ENCODE results near the gene EXD3.
"Not testable (repeated sequence)": the region's sequence is repeated elsewhere in the genome, so short reads cannot be mapped to it uniquely, and the experiment has no call there.

The EXD3 gene

DNA sequence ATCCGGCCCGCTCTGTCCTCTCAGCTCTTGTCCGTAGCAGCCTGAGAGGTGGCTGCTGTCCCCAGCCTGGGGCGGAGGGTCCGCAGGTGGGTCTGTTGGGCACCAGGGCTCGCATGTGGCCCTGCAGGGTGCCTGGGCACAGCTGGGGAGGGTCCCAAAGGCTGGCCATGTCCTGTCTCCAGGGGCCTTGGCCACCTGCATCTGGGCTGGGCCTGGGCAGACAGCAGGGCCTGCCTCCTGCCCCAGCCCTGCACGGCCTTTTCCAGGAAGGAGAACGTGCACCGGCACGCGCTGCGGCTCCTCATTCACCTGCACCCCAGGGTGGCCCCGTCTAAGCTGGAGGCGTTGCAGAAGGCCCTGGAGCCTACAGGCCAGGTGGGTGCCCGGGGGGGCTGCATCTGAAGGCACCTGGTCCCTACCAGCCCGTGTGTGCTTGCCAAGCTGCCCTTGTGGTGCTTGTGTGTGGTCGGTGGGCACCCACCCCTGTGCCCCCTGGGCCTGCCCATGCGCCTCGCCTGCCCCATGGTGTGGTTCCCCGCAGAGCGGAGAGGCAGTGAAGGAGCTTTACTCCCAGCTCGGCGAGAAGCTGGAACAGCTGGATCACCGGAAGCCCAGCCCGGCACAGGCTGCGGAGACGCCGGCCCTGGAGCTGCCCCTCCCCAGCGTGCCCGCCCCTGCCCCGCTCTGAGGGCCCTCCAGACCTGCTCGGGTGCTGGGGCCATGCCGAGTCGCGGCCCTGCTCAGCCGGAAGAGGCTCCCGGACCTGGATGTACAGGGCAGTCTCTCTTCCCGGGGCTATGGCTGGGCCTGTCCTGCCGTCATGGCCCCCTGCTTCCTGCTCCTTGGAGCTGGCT, 150.5 kb downstream of the EXD3 start:
- DNase-seq (ENCODE audit: low spot score) = no peak

DNA sequence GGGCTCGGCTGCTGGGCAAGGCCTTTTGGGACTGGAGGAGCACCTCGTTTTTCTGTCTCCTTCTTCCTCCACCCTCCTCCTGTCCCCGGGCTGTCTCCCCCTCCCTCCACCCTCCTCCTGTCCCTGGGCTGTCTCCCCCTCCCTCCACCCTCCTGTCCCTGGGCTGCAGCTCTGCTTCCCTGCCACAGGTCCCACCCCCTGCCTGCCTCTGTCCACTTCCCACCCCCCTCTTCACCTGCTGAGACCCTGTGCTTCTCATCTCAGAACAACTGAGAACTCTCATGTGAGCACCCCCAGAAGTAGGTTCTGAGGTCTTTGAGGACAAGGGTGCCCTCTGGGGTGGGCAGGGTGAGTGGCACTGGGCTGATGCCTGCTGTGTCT, 151.3 kb downstream of the EXD3 start:
- DNase-seq (ENCODE audit: low spot score) = no peak

DNA sequence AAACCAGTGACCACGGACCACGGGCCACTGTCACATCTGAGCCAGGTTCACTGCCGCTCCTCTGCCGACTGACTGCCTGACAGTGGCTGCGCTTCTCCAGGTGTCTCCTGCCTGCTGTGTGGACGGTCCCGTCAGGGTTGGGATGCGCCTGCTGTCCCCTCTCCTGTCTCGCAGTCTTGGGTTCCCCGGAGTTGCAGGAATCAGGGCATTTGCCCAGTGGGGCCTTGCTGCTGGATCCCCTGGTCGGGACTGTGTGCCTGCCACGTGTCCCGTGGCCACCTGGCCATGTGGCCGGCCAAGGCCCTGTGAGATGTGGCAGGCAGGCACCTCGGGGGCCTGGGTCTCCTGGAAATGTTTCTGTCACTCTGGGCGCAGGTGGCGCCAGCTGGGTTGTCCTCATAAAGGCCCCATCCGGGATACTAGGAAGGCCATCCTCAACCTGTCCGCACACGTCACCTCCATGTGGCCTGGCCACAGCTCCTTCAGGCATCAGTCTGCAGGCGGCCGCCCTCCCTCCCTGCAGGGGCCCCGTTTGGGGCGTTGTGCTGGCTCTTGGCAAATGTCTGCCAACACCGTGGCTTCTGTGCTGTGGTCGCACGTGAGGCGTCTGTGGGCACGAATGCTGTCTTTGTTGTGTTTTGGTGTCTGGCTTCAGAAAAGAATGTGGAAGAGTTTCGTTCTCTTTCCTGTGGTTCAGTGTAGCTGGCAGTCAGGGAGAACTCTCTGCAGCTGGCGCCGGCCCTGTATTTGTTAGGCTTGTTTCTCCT, 151.8 kb downstream of the EXD3 start:
- no peak for DNase-seq (ENCODE audit: low spot score)

- no peak for DNase-seq (ENCODE audit: low spot score)
These were observed 153.7 kb downstream of the EXD3 start for GRCh38 chr9:137269231-137269772.

GRCh38 chr9:137268538-137269201, 154.3 kb downstream of the EXD3 start:
- DNase-seq (ENCODE audit: low spot score) = no peak

DNA sequence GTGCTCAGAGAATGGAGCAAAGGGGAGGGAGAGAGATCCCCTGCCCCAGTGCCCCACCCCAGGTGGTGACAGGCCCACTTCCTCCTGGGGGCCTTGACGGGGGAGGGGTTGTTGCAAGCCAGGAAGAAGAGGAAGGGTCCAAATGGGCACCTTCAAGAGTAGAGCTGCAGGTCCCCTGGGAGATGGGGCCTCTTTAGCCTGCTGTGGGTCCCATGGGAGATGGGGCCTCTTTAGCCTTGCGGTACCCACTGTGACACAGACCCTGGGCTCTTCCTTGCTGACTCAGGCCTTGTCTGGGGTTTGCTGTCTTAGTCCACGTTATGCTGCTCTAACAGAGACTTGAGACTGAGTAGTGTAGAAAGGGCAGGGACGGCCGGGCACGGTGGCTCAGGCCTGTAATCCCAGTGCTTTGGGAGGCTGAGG, 155.0 kb downstream of the EXD3 start:
- DNase-seq (ENCODE audit: low spot score) = no peak

DNA sequence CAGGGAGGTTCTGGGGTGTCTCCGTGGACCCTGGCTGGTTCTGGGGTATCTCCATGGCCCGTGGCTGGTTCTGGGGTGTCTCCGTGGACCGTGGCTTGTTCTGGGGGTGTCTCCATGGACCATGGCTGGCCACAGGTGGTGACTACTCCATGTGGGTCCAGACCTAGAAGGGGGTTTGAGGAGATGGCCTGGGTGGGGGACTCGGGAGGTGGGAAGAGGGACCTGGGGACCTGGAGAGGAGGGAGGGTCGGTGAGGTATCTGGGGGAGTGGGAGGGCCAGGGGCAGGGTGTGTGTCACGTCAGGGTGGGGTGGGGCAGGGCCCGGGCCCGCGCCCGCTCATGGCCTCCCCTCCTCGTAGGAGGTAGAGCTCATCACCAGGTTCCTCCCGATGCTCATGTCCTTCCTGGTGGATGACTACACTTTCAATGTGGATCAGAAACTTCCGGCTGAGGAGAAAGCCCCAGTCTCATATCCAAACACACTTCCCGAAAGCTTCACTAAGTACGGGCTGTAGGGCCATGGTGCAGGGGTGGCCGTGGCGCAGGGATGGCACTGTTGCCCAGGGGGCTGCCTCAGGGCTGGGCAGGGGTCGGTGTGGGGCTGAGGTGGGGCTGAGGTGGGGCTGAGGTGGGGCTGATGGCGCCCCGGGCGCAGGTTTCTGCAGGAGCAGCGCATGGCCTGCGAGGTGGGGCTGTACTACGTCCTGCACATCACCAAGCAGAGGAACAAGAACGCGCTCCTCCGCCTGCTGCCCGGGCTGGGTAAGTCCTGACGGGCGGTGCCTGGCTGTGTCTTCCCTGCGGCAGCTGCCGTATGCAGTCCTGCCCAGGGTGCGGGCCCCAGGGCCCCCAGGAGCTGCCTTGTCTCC, 156.1 kb downstream of the EXD3 start:
- DNase-seq (ENCODE audit: low spot score) = no peak

DNA sequence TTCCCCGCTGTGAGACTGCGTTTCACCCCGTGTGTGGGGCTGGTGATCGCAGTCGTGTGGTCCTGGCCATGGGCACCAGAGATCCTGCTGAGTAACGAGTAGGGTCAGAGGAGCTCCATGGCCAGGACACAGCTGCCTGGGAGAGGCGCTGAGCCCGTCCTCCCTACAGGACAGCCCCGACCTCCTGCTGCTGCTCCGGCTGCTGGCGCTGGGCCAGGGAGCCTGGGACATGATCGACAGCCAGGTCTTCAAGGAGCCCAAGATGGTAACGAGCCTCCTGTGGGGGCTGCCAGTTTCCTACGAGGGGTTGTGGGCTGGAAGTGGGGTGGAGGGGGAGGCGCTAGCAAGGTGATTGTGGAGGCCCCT, 156.8 kb downstream of the EXD3 start:
- DNase-seq (ENCODE audit: low spot score) = no peak

GRCh38 chr9:137265496-137266161, 157.3 kb downstream of the EXD3 start:
- no peak for DNase-seq (ENCODE audit: low spot score)

GRCh38 chr9:137264067-137264466, 158.9 kb downstream of the EXD3 start:
- no peak for DNase-seq (ENCODE audit: low spot score)

DNA sequence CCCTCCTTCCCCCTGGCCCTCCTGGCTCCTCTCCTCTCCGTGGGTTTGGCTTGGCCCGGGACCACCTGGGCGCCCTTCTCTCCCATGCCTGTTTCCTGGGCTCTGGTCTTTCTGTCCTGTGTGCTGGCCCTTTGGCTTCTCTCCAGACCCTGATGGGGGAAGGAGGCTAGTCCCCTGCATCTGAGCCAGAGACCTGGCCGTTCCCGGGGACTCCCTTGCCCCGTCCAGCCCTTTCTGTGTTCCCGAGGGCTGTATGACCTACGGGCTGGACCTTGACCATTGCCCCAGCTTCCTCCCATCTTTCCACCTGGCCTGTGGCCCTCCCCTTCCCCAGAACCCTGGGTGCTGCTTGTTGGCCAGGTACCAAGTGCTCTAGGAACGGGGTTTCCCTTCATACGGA, 159.5 kb downstream of the EXD3 start:
- no peak for DNase-seq (ENCODE audit: low spot score)

DNA sequence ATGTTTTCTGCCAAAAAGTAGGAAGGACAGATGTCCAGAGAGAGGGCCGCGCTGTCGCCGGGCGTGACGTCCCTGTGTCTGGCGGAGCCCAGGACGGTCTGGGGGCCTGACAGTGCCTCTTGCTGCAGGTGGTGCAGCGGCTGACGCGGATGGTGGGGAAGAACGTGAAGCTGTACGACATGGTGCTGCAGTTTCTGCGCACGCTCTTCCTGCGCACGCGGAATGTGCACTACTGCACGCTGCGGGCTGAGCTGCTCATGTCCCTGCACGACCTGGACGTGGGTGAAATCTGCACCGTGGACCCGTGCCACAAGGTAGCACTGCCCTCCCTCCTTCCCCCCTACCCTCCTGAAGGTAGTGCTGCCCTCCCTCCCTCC, 160.1 kb downstream of the EXD3 start:
- no peak for DNase-seq (ENCODE audit: low spot score)

DNA sequence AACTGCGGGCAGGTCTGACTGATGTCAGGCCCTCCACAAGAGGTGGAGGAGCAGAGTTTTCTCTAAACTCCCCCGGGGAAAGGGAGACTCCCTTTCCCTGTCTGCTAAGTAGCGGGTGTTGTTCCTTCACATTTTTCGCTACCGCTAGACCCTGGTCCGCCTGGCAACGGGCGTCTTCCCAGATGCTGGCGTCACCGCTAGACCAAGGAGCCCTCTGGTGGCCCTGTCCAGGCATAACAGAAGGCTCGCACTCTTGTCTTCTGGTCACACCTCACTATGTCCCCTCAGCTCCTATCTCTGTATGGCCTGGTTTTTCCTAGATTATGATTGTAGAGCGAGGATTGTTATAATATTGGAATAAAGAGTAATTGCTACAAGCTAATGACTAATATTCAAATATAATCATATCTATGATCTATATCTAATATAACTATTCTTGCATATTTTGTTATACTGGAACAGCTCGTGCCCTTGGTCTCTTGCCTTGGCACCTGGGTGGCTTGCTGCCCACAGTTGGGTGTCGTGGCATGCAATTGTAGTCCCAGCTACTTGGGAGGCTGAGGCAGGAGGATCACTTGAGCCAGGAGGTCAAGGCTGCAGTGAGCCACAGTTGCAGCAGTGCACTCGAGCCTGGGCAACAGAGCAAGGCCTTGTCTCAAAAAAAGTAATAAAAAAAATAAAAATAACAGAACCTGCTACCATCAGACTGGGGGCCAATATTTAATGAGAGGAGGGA, 160.6 kb downstream of the EXD3 start:
- not testable (repeated sequence) for DNase-seq (ENCODE audit: low spot score)

All from iPS-NIHi11 (cell line).